HTERT RPE-1 (cell line): ENCODE results near the gene PACSIN2.

Experiments
- in situ Hi-C: fragments of 300-500 bp; cut with MboI; formaldehyde crosslinking; loops from 4 replicates; pipeline ENCODE4 v1.14.3; 2020; ENCODE audit warnings: low sequenced_read_pairs

The PACSIN2 gene

GRCh38 chr22:42868751-42869251 is 146.1 kb downstream of the PACSIN2 start:
- in situ Hi-C loops: no loop called here

GRCh38 chr22:42866100-42866499 is 148.8 kb downstream of the PACSIN2 start:
- in situ Hi-C loops: no loop called here

GRCh38 chr22:42865536-42865935 is 149.4 kb downstream of the PACSIN2 start:
- in situ Hi-C loops: no loop called here

GRCh38 chr22:42863349-42863961 is 151.5 kb downstream of the PACSIN2 start:
- in situ Hi-C loops: no loop called here

- in situ Hi-C loops: no loop called here
These were observed 152.8 kb downstream of the PACSIN2 start for GRCh38 chr22:42862045-42862734.

- in situ Hi-C loops: no loop called here
These were observed 154.0 kb downstream of the PACSIN2 start for GRCh38 chr22:42860968-42861367.

- in situ Hi-C loops: no loop called here
These were observed 157.0 kb downstream of the PACSIN2 start for GRCh38 chr22:42857845-42858481.

GRCh38 chr22:42856865-42857704 is 157.9 kb downstream of the PACSIN2 start, which contains the start of gene ARFGAP3:
Gene ARFGAP3 (minus strand): TSS chr22:42857273. CDS start chr22:42857182, 91 bp downstream.
- in situ Hi-C loops: no loop called here

GRCh38 chr22:42856179-42856864 is 158.6 kb downstream of the PACSIN2 start:
- in situ Hi-C loops: no loop called here

- in situ Hi-C loops: no loop called here
These were observed 159.2 kb downstream of the PACSIN2 start for GRCh38 chr22:42855721-42856120.

GRCh38 chr22:42855211-42855610 is 159.7 kb downstream of the PACSIN2 start:
- in situ Hi-C loops: no loop called here

GRCh38 chr22:42848941-42849550 is 165.9 kb downstream of the PACSIN2 start:
- in situ Hi-C loops: no loop called here

GRCh38 chr22:42847110-42847509 is 167.8 kb downstream of the PACSIN2 start:
- in situ Hi-C loops: no loop called here

GRCh38 chr22:42844756-42845155 is 170.2 kb downstream of the PACSIN2 start:
- in situ Hi-C loops: no loop called here

GRCh38 chr22:42842658-42843370 is 172.1 kb downstream of the PACSIN2 start:
- in situ Hi-C loops: no loop called here

- in situ Hi-C loops: no loop called here
These were observed 173.5 kb downstream of the PACSIN2 start for GRCh38 chr22:42841444-42841843.

GRCh38 chr22:42837556-42837955 is 177.4 kb downstream of the PACSIN2 start:
- in situ Hi-C loops: no loop called here

GRCh38 chr22:42836026-42836425 is 178.9 kb downstream of the PACSIN2 start:
- in situ Hi-C loops: no loop called here

- in situ Hi-C loops: no loop called here
These were observed 180.6 kb downstream of the PACSIN2 start for GRCh38 chr22:42834177-42834949.
